Right renal cortex interstitium (tissue), 3 donors: ENCODE data around the gene CDH12. TPM values are rescaled to one million over a fixed set of nuclear protein-coding genes. Genes with fewer than 3 reads are reported as not detected.
"Not testable (repeated sequence)": the region's sequence is repeated elsewhere in the genome, so short reads cannot be mapped to it uniquely, and the experiment has no call there.

Source experiments
- DNase-seq, 3 donors: peaks; one replicate each; pipeline ENCODE4 v3.0.0-alpha.2; 2013; ENCODE audit warnings: low read depth in 3 of 3, low spot score in 2 of 3
- polyA plus RNA-seq, 3 donors: library from polyadenylated mRNA; unstranded; fragments of 120-200 nt; gene quantifications; one replicate each; pipeline ENCODE4 v1.2.1, GENCODE V29; 2013; ENCODE audit not compliant: insufficient read length in 3 of 3

CDH12 gene
- polyA plus RNA-seq, 3 donors = 6.8 to 9.4 (median 7.4) TPM

GRCh38 chr5:22058620-22059019 is 794.5 kb downstream of the CDH12 start:
- no peak for DNase-seq

GRCh38 chr5:22057012-22057411 is 796.1 kb downstream of the CDH12 start:
- DNase-seq = no peak

- DNase-seq = no peak
These were observed 796.5 kb downstream of the CDH12 start for GRCh38 chr5:22056601-22057000.

- no peak for DNase-seq
These were observed 799.9 kb downstream of the CDH12 start for GRCh38 chr5:22053195-22053594.

GRCh38 chr5:22051881-22052280 is 801.3 kb downstream of the CDH12 start:
- no peak for DNase-seq

GRCh38 chr5:22050931-22051330 is 802.2 kb downstream of the CDH12 start:
- no peak for DNase-seq

- DNase-seq = no peak
These were observed 808.9 kb downstream of the CDH12 start for GRCh38 chr5:22044229-22044628.

GRCh38 chr5:22036061-22036460 is 817.1 kb downstream of the CDH12 start:
- no peak for DNase-seq

GRCh38 chr5:22033066-22033465 is 820.1 kb downstream of the CDH12 start:
- no peak for DNase-seq

GRCh38 chr5:22023784-22024183 is 829.4 kb downstream of the CDH12 start:
- no peak for DNase-seq

- DNase-seq = not testable (repeated sequence)
These were observed 840.3 kb downstream of the CDH12 start for GRCh38 chr5:22012893-22013292.

GRCh38 chr5:22010808-22011207 is 842.3 kb downstream of the CDH12 start:
- DNase-seq = not testable (repeated sequence)

- DNase-seq = not testable (repeated sequence)
These were observed 852.0 kb downstream of the CDH12 start for GRCh38 chr5:22001097-22001496.

- not testable (repeated sequence) for DNase-seq
These were observed 867.3 kb downstream of the CDH12 start for GRCh38 chr5:21985799-21986198.

GRCh38 chr5:21951571-21951970 is 901.6 kb downstream of the CDH12 start:
- not testable (repeated sequence) for DNase-seq

GRCh38 chr5:21931116-21931515 is 922.0 kb downstream of the CDH12 start:
- peak in 1 of 3 donors; percentile 19 for DNase-seq

- DNase-seq = no peak
These were observed 933.6 kb downstream of the CDH12 start for GRCh38 chr5:21919414-21920022.

- no peak for DNase-seq
These were observed 934.7 kb downstream of the CDH12 start for GRCh38 chr5:21918451-21918850.

GRCh38 chr5:21910731-21911130 is 942.4 kb downstream of the CDH12 start:
- no peak for DNase-seq

- DNase-seq = no peak
These were observed 957.3 kb downstream of the CDH12 start for GRCh38 chr5:21895766-21896350.

GRCh38 chr5:21893161-21893560 is 960.0 kb downstream of the CDH12 start:
- no peak for DNase-seq

GRCh38 chr5:21889581-21889980 is 963.6 kb downstream of the CDH12 start:
- no peak for DNase-seq
